ENCODE measurements around the gene CATSPERE. TPM values are rescaled to one million over a fixed set of nuclear protein-coding genes. Genes with fewer than 3 reads are reported as not detected.

CATSPERE gene
- total and polyA plus RNA-seq, 10 of the 15 experiments (the other 5 are each of a cell fraction or from before 2014, with no cell fraction given) = 0.04 to 0.24 (median 0.17) TPM; not detected in 3

DNA sequence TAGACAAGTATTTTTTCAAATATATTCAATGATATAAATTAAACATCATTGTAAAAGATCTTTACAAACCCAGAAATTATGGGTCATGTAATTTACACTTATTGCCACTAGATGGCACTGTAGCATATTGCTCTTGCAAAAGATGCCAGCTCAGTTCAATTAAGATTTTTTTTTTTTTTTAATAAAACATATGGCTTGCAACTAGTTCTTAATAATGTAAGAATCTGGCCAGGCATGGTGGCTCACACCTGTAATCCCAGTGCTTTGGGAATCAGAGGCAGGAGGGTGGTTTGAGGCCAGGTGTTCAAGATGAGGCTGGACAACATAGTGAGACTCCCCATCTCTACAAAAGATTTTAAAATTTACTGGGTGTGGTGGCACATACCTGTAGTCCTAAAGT is 142.4 kb downstream of the CATSPERE start:
- Histone ChIP-seq H3K27me3 (replicated peaks in 1 of 2; ENCODE audit: control insufficient read depth in 2 of 2, insufficient read depth in 2 of 2, low read length in 1 of 2) (peaks cover 2% of the 10 kb centered on the region in 2 experiments; a peak in 1 of 4 replicates), H2AFZ (ENCODE audit: control insufficient read depth, low read depth, low read length) (no peak overlapping the region), H3K4me1 (ENCODE audit: control insufficient read depth, insufficient read depth, low read length) (peaks cover 4% of the 10 kb centered on the region), H3K4me3 (no peak overlapping the region), H3K79me2 (ENCODE audit: control insufficient read depth, insufficient read depth, low read length) (no peaks in the 10 kb centered on the region), H3K27ac (ENCODE audit: control insufficient read depth, insufficient read depth) (no peak overlapping the region), H3K4me2 (ENCODE audit: control insufficient read depth, insufficient read depth) (no peak overlapping the region), H3K9me3 (replicated peaks; ENCODE audit: control insufficient read depth, insufficient read depth, low read length) (no peaks in the 10 kb centered on the region), H3K9ac (ENCODE audit: control insufficient read depth, insufficient read depth, low read length) (no peak overlapping the region), H3K36me3 (ENCODE audit: control insufficient read depth in 2 of 2, insufficient read depth in 2 of 2, low read length in 1 of 2) (no peaks in the 10 kb centered on the region), H4K20me1 (ENCODE audit: control insufficient read depth, insufficient read depth) (no peaks in the 10 kb centered on the region)
- ChIA-PET POLR2A (no interaction called here), CTCF (interaction anchor here (0.6 to 4.8 kb wide), 32 partner anchors 9 to 457 kb away, joined by 3 to 169 read pairs (median 4); no protein-coding TSS in a partner anchor), SMC1A (ENCODE audit: uncharacterized antibody, unreplicated experiment) (interaction anchor here (0.6 to 3.1 kb wide), 15 partner anchors 9 to 442 kb away, joined by 3 to 46 read pairs (median 3); partner anchors contain the start of gene DESI2), RAD21 (ENCODE audit: unreplicated experiment) (interaction anchor here (0.6 to 4.8 kb wide), 8 partner anchors 12 to 1050 kb away, joined by 3 to 47 read pairs (median 5); no protein-coding TSS in a partner anchor)
- TF ChIP-seq RAD21 (IDR thresholded peaks at IDR 0.05; ENCODE audit: insufficient read depth, low read depth, low read length) (peak; percentile 84), NR2F1 (conservative IDR thresholded peaks at IDR 0.05) (no peak), NFIC (IDR thresholded peaks at IDR 0.05; ENCODE audit: low read depth, low read length) (no peak), ZNF384 (IDR thresholded peaks at IDR 0.05; ENCODE audit: borderline replicate concordance, low read depth, low read length) (peak; percentile 78), SMC3 (IDR thresholded peaks at IDR 0.05; ENCODE audit: borderline replicate concordance, low read length) (peak; percentile 71; the same call in 1 of the 2 replicates)
- TF ChIP-seq, protein P1, sequence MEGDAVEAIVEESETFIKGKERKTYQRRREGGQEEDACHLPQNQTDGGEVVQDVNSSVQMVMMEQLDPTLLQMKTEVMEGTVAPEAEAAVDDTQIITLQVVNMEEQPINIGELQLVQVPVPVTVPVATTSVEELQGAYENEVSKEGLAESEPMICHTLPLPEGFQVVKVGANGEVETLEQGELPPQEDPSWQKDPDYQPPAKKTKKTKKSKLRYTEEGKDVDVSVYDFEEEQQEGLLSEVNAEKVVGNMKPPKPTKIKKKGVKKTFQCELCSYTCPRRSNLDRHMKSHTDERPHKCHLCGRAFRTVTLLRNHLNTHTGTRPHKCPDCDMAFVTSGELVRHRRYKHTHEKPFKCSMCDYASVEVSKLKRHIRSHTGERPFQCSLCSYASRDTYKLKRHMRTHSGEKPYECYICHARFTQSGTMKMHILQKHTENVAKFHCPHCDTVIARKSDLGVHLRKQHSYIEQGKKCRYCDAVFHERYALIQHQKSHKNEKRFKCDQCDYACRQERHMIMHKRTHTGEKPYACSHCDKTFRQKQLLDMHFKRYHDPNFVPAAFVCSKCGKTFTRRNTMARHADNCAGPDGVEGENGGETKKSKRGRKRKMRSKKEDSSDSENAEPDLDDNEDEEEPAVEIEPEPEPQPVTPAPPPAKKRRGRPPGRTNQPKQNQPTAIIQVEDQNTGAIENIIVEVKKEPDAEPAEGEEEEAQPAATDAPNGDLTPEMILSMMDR (IDR thresholded peaks at IDR 0.05 in 2 of 3, conservative IDR thresholded peaks at IDR 0.05 in 1 of 3; ENCODE audit: control insufficient read depth in 2 of 3, extremely low read depth in 1 of 3, insufficient read depth in 1 of 3, low read depth in 3 of 3, low read length in 3 of 3) = peak; percentile 48 to 72 (median 62)
- FAIRE-seq (no peak), ATAC-seq (peak; percentile 29; the same call in 2 of the 3 replicates), DNase-seq (ENCODE audit: low read depth, low spot score) (no peak)
- in situ Hi-C loops (cut with MboI) (loop anchor here (5.0 kb wide), 1 partner anchor 194 kb away; no protein-coding TSS in a partner anchor), intact Hi-C loops (cut with micrococcal nuclease; ENCODE audit: unreplicated experiment) (loop anchor here (1.0 to 2.0 kb wide), 2 partner anchors 194 to 439 kb away; no protein-coding TSS in a partner anchor)
- BruUV-seq (replicated peaks) = no TSS peak

All from GM12878 (cell line).